Mammary epithelial cell (primary cell): ENCODE measurements around the gene IMMP2L.

Source experiments
- EZH2 ChIP-seq: IDR thresholded peaks from 2 replicates; pipeline ENCODE4 v1.6.1; 2012; ENCODE audit warnings: low read length, inconsistent platforms, borderline replicate concordance
- TF ChIP-seq, protein P1 (sequence below), 2 donors: IDR thresholded peaks in 1 of 2; conservative IDR thresholded peaks in 1 of 2; 2 replicates each; pipeline ENCODE4 v1.5.1; 2011 to 2012; ENCODE audit warnings: inconsistent platforms in 2 of 2, low read length in 2 of 2, mild to moderate bottlenecking in 2 of 2, control low read depth in 1 of 2, low read depth in 1 of 2; ENCODE audit not compliant: insufficient read depth in 1 of 2; ENCODE audit errors: extremely low read depth in 1 of 2

DNA sequence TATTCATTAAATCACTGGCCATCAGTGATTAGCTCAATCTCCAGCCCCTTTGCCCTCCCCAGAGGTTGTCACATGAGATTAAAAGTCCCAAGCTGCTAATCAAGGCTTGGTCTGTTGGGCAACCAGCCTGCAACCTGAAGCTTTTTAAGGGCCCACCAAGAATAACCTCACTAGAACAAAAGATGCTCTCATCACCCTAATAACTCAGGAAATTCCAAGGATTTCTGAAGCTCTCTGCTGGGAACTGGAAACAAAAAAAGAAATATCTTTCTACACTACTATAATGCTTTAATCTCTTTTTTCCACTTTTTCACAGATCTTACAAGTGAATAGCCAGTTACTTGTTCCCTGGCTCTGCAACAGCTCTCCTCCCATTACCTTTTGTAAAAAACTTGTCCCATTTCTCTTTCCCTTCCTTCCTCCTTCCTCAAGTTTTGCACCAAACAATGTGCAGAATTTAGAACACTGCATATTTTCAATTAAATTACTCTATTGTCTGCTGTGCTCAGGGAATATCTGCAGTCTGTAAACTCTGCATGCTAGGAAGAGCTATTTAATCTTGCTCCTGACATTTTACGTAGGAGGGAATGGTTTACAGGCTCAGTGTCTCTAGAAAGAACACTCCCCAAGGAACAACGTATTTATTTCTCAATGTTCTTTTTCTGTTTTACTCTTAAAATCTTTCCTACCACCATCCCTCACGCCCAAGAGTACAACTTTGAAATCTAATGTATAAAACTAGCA lies 169.1 kb downstream of the IMMP2L start:
- TF ChIP-seq, protein P1, sequence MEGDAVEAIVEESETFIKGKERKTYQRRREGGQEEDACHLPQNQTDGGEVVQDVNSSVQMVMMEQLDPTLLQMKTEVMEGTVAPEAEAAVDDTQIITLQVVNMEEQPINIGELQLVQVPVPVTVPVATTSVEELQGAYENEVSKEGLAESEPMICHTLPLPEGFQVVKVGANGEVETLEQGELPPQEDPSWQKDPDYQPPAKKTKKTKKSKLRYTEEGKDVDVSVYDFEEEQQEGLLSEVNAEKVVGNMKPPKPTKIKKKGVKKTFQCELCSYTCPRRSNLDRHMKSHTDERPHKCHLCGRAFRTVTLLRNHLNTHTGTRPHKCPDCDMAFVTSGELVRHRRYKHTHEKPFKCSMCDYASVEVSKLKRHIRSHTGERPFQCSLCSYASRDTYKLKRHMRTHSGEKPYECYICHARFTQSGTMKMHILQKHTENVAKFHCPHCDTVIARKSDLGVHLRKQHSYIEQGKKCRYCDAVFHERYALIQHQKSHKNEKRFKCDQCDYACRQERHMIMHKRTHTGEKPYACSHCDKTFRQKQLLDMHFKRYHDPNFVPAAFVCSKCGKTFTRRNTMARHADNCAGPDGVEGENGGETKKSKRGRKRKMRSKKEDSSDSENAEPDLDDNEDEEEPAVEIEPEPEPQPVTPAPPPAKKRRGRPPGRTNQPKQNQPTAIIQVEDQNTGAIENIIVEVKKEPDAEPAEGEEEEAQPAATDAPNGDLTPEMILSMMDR (conservative IDR thresholded peaks at IDR 0.05 in 1 of 2, IDR thresholded peaks at IDR 0.05 in 1 of 2; ENCODE audit: extremely low read depth in 1 of 2, insufficient read depth in 1 of 2, low read depth in 1 of 2, low read length in 2 of 2), result no peak
- no peak for TF ChIP-seq EZH2
